Measurements from ENCODE around the gene MYO7A.

The MYO7A gene

DNA sequence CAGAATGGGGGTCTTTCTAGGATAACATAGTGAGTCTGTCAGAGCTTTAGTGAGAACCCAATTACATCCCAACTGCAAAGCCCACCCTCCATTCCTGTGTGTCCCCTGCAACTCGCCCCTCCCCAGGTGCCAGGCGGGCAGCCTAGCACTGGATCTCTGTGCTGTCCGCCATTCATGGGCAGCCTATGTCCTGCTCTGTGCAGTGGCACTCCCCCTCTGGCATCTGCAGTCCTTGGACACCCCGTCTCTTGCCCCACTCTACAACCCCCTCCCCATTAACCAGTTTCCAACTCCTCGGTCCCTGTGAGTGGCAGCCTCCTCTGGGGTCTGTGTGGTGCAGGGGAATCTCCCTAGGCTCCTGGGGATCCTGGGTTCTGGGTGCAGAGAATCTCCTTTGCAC lies 37.0 kb downstream of the MYO7A start:
- DNase-seq (ENCODE audit: low read depth, low spot score) = no peak

DNA sequence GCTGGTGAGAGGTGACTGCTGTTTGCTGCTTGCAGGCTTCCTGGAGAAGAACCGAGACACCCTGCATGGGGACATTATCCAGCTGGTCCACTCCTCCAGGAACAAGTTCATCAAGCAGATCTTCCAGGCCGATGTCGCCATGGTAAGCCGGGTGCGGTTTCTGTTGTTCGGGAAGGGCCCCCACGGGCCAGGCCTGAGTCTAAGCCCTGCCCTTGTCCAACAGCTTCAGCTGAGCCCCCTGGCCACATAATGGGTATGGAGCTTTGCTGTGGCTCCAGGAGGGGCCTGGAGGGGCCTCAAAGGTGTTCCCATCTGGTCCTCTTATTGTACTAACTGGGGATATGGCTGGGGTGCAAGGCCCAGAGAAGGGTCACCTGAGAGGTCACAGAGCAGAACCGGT lies 38.0 kb downstream of the MYO7A start:
- no peak for DNase-seq (ENCODE audit: low read depth, low spot score)

DNA sequence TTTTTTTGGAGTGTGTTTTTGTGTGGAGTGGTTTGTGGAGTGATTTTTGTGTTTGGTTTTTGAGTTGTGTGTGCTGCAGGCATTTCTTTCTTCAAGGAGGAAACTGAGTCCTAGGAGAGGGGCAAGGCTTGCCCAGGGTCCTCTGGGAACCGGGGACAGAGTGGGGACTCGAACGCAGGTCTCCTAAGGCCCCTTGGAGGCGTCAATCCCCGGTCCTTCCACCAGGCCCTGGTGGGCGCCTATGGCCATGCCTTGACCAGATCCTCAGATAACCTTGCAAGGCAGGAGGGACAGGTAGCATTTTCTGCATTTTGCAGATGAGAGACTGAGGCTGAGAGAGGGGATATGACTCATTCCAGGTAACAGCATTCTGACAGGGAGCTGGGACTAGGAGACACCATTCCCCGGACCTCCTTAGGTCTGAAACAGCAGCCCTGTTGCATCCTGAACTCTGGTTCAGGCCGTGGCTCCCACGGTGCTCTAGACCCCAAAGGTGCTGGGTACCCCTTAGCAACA lies 39.1 kb downstream of the MYO7A start:
- DNase-seq (ENCODE audit: low read depth, low spot score) = no peak

DNA sequence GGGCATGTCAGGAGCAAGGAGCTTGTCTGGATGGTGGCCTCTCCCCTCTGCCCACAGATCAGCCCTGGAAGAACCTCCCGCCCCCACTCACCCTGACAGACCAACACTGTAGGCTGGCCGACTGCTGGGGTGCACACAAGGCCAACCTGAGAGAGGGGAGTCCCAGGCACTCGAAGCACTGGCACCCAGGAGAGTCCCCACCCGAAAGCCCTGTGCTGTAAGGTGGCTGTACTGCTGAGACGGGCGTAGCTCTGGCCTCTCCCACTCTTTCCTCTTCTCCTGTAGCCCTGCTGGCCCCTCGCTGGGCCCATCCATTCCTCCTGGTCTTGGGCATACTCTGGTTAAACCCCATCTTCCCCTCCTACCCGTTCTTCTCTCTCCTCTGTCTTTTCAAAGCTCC lies 39.7 kb downstream of the MYO7A start:
- no peak for DNase-seq (ENCODE audit: low read depth, low spot score)

DNA sequence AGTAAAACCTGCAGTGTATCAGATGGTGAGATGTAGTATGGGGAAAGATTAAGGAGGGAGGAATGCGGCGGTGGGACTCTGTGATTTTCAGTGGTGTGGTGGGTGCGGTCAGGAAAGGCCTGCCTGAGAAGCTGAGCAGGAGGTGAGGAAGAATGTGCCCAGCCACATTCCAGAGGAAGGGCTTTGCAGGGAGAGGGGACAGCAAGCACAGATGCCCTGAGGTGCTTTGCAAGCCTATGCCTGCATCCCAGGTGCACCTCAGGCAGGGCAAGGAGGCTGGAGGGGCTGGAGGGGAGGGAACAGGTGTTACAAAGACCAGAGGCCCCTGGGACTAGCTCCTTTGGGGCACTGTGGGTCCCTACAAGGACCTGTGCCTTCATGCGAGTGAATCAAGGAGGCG lies 42.1 kb downstream of the MYO7A start:
- DNase-seq (ENCODE audit: low read depth, low spot score) = no peak

DNA sequence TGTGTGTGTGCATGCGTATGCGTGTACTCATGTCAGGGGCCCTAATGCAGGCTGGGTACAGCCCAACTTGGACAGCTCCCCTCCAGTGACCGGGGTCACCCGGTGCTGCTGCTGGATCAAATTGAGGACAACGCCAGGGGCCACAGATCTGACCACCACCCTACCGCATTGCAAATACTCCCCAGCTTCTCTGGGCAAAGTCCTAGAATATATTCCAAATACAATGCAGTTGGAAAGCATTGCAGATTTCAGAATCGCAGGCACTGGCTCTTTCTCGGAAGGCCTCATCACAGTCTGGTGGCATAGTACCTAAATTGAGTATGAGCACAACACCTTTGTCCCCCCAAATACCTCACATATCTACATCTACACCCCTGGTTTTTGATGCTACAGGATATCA lies 43.2 kb downstream of the MYO7A start:
- DNase-seq (ENCODE audit: low read depth, low spot score) = no peak

DNA sequence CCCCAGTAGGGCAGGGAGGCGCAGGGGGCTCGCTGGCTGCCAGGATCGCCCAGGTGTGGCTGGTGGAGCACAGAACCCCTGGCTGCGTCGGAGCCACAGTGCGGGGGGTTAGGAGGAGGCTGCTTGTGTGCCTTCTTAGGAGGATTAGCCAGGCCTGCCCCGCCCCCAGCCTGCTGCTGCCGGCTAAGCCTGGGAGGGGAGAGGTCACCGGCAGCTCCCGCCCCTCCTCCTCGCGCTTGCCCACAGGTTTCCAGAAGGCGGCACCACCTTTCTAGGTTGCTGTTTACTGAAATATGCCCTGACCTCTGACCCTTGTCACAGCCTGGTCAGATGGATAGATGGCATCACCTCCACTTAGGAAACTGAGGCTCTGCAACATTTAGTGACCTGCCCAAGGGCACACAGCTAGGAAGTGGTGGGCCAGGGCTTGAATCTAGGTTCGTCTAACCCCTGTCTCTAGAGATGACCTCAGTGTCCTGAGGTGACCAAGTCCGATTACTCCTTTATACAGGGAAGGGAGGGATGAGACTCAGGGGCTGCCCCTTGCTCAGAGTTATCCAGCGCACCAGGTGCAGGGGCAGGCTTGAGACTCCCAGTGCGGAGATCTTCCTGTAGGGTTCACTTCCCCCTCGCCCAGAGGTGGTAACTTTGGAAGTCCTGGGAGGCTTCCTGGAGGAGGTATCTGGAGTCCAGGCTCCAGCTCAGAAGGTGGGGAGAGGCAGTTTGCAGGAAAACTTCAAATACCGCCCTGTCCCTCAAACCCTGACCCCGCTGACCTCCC lies 44.0 kb downstream of the MYO7A start:
- no peak for DNase-seq (ENCODE audit: low read depth, low spot score)

DNA sequence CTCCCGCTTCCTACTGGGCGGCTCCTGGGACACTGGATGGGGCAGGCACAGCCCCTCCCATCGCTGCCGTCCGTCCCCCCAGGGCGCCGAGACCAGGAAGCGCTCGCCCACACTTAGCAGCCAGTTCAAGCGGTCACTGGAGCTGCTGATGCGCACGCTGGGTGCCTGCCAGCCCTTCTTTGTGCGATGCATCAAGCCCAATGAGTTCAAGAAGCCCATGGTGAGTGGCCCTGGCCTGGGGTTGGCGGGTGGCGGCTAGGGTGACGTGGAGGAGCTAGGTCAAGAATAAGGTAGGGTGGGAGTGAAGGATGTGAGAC lies 44.6 kb downstream of the MYO7A start:
- no peak for DNase-seq (ENCODE audit: low read depth, low spot score)

DNA sequence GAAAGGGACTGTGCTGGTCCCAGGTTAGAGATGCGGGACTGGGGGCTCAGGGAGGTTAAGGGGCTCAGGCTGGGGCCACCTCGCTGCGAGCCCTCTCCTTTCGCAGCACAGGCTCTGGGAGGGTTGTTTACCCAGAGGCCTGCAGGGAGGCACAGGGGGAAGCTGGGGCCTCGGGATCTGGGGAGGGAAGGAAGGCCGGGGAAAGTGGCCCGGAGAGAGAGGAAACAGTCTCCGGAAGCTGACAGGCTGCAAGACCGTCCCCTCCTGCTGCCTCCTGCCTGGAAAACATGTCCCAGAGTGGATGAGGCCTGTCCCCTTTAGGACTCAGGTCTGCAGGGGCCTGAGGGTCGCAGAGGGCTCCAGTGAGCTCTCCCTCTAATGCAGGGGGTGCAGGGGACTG lies 45.4 kb downstream of the MYO7A start:
- DNase-seq (ENCODE audit: low read depth, low spot score) = no peak

DNA sequence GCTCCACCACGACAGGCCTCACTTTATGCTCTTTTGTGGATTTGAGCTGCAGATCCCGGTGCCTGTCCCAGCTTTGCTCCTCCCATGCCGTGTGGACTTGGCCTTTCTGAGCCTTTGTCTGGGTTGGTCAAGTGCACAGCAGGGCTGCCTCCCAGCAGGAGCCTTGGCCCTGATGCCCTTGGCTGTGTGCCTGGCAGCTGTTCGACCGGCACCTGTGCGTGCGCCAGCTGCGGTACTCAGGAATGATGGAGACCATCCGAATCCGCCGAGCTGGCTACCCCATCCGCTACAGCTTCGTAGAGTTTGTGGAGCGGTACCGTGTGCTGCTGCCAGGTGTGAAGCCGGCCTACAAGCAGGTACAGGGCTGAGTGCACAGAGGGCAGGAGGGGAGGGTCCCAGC lies 46.5 kb downstream of the MYO7A start:
- no peak for DNase-seq (ENCODE audit: low read depth, low spot score)

DNA sequence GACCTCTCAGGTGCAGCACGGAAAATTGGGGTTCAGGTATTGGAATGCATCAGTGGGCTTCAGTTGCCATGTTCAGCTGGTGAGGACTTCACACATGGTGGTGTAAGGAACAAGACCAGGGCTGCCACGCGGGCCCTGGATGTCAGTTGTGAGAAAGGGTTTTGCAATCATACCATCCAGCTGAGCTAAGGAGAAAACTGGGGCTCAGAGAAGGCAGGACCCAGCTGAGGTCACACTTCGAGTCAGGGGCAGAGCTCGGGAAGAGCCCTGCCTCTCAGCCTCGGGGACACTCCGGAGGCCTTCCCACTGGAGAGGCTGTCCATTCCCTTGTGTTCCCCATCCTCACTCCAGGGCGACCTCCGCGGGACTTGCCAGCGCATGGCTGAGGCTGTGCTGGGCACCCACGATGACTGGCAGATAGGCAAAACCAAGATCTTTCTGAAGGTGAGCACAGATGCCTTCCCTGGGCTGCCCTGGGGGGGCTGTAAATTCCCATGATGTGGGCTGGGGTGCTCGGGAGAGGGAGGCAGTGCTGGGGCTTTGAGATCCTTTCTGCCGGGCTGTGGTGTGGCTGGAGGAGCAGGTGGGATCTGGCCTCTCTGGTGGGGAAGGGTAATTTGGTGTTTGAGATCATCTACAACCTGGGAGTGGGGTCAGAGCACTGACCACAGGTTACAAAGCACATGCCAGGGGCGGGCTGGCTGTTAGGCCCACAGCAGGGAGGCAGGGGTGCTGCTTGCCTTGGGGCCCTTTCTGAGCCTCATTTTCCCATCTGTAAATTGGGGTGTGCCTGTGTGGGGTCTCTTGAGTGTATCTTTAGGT lies 47.2 kb downstream of the MYO7A start:
- DNase-seq (ENCODE audit: low read depth, low spot score) = no peak

DNA sequence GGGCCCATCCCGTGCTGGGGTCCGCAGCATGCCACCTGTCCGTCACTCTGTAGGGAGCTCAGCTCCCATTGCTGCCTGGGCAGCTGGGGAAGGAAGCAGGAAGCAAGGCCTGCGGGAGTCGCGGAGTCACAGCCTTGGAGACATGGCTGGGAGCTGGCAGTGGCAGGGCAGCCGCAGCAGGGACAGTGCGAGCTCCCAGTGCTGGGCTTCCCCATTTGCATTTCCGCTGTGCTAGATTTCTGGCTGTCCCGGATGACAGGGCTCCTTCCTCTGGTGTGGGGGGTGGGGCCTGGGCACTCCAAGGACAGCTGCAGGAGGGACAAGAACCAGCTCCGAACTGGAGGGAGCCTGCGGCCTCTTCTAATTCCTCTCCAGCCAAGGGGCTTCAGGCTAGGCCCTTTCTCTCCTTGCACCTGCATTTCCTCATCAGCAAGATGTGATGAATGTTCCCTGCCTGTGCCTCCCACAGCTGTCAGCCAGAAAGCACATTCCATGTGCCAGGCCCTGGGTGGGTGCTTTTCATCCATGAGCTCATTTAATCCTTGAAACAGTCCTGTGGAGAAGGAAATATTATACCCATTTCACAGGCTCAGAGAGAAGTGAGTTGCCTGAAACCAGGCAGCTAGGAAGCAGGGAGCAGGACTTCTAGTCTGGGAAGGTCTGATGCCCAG lies 48.0 kb downstream of the MYO7A start:
- DNase-seq (ENCODE audit: low read depth, low spot score) = no peak

DNA sequence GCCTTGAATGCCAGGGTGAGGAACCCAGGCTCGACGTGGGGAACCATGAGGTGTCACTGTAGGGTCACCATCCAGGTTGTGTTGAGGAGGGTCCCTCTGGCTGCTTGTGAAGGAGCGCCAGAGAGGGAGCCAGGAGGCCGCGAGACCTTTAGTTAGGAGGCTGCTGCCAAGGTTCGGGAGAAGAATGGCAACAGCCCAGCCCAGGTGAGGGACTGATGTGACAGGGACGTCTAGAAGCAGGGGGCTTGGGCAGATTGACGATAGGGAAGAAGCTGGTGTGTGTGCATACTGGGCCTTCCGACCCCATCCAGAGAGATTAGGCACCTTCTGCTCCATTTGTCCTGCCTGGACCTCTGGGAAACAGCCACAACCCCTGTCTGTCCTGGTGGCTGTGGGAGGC lies 49.0 kb downstream of the MYO7A start:
- DNase-seq (ENCODE audit: low read depth, low spot score) = no peak

DNA sequence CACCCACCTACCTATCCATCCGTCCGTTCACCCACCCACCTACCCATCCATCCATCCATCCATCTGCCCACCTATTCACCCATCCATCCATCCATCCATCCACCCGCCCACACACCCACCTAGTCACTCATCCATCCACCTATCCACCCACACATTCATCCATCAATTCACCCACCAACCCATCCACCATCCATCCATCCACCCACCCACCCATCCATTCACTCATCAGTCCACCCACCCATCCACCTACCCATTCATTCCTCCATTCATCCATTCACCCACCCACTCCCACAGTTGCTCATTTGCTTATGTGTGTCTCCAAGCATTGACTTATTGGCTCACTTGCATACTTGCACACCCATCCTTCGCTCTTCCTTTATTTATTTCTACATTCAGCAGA lies 50.1 kb downstream of the MYO7A start:
- DNase-seq (ENCODE audit: low read depth, low spot score) = no peak

DNA sequence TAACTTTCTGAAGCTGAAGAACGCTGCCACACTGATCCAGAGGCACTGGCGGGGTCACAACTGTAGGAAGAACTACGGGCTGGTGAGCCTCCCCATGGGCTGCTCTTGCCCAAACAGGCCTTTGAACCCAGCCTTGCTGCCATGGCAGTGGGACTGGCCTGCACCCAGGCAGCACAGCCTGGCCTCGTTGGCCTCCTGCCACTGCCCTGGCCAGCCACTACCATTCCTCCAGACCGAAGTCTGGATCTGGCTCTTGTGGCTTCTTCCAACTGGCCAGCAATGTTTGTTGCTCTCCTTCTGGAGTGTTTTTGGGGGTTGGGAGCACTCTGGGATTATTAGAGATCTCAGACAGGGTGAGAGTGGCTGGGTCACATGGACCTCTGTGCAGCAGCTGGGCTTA lies 51.0 kb downstream of the MYO7A start:
- DNase-seq (ENCODE audit: low read depth, low spot score) = no peak

DNA sequence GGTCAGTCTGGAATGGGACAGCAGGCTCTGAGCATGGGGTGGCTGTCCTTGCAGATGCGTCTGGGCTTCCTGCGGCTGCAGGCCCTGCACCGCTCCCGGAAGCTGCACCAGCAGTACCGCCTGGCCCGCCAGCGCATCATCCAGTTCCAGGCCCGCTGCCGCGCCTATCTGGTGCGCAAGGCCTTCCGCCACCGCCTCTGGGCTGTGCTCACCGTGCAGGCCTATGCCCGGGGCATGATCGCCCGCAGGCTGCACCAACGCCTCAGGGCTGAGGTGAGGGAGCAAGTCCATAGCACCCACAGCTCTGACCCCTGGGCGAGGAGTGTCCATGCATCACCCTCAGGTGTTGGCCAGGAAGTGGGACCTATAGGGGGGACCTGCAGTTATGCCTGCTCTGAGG lies 51.6 kb downstream of the MYO7A start:
- no peak for DNase-seq (ENCODE audit: low read depth, low spot score)

DNA sequence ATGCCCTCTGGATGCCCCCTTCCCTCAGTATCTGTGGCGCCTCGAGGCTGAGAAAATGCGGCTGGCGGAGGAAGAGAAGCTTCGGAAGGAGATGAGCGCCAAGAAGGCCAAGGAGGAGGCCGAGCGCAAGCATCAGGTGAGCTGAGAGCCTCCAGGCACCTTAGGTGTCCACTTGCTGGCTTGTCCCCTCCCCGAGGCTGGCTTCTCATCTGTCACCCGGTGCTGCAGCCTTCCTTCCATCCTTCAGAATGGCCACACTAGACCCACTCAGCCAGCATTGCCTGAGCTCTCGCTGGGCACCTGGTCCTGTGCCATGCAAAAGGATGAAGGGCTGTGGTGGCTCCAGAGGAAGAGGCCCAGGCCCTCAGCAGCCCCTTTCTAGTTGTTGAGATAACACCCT lies 52.3 kb downstream of the MYO7A start:
- DNase-seq (ENCODE audit: low read depth, low spot score) = no peak

DNA sequence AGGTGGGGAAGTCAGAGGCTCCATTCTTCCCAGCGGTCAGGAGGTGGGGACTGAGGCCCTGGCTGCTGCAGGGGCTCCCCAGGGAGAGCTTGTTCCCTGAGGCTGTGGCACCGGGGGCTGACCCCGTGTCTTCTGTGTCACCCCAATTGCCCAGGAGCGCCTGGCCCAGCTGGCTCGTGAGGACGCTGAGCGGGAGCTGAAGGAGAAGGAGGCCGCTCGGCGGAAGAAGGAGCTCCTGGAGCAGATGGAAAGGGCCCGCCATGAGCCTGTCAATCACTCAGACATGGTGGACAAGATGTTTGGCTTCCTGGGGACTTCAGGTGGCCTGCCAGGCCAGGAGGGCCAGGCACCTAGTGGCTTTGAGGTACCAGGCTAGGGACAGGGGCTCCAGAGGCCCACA lies 53.2 kb downstream of the MYO7A start:
- DNase-seq (ENCODE audit: low read depth, low spot score) = no peak

DNA sequence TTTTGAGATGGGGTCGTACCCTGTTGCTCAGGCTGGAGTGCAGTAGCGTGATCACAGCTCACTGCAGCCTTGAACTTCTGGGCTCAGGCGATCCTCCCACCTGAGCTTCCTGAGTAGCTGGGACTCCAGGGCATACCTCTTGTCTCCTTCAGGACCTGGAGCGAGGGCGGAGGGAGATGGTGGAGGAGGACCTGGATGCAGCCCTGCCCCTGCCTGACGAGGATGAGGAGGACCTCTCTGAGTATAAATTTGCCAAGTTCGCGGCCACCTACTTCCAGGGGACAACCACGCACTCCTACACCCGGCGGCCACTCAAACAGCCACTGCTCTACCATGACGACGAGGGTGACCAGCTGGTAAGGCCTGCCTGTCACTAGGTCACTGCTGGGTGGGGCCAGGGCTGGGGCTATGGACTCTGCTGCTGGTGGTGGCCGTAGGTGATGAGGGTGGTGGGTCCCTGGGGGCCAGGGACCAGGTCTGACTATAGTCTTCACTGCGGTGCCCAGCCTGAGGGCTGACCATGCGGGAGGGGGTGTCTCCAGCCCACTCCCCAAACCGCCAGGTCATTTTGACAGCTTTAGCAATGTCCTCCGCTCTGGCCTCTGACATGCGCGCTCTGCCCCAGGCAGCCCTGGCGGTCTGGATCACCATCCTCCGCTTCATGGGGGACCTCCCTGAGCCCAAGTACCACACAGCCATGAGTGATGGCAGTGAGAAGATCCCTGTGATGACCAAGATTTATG lies 53.9 kb downstream of the MYO7A start:
- DNase-seq (ENCODE audit: low read depth, low spot score) = no peak

DNA sequence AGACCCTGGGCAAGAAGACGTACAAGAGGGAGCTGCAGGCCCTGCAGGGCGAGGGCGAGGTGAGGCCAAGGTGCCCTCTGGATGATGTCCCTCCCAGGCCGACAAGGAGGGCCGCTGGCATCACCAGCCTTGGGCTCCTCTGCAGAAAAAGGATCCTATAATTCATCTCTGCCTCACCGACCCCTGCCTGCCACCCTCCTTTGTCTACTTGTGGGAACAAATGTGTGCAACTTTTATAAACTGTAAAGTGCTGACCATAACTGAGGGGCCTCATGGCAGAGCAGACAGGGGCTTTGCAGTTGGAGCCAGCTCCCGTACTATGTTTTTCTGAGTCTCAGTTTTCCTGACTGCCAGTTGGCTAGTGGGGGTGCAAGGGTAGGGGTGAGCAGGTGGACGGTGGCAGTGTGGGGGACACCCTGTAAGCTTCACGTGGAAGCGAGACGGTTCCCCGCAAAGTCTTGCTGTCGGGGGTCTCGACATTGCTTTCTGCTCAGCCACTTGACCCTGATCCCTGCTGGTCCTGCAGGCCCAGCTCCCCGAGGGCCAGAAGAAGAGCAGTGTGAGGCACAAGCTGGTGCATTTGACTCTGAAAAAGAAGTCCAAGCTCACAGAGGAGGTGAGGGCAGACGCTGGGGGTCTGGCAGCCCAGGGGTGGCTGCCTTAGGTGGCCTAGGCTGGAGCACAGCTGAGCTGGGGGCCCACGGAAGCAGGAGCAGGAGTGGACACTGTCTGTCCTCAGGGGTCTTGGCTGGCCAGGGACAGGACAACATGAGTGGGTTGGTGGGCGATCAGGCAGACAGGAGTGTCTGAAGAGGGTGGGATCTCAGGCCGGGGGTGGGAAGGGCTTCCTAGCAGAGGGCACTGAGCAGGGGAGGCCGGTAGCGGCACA lies 54.7 kb downstream of the MYO7A start:
- no peak for DNase-seq (ENCODE audit: low read depth, low spot score)

DNA sequence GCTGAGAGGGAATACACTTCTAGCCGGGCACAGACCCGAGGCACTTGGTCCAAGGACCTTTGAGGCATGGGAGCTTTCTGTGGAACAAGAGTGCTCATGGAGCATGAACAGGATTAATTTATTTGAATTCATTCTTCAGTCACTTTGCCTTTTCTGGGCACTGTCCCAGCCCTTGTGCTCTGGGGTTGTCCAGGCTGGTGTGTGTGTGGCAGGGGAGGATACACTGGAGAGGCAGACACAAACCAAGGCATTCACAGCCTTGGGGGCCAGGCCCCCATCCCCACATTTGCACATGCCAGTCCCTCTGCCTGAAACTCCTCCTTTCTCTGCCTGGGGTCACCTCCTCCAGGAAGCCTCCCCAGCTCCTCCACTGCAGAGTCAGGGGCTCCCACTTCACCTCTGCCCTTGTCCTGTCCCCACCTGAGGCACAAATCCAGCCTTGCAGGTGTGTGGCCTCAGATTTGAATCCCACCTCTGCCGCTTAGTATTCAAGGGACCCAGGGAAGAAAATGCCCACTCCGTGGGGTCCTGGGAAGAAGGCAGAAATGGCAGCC lies 55.5 kb downstream of the MYO7A start:
- no peak for DNase-seq (ENCODE audit: low read depth, low spot score)
